OCI-LY1 (cell line): ENCODE measurements around the gene SRMS.

ENCODE experiments used
- H2AFZ ChIP-seq: fragments of 200-600 bp; sonication (generic), shearing (Covaris generic); 2 replicates; pipeline ENCODE4 v1.6.0; 2014; ENCODE audit warnings: antibody characterized with exemption, mild to moderate bottlenecking, low read length
- H3F3A ChIP-seq: fragments of 200-600 bp; sonication (generic), shearing (Covaris generic); 2 replicates; pipeline ENCODE4 v1.6.0; 2014; ENCODE audit warnings: mild to moderate bottlenecking, antibody characterized with exemption, low read length, moderate library complexity; ENCODE audit not compliant: insufficient read depth
- H3K27ac ChIP-seq: fragments of 200-600 bp; sonication (generic); 2 replicates; pipeline ENCODE4 v1.5.1; 2014; ENCODE audit warnings: low read length, mixed run types, mild to moderate bottlenecking, low read depth; ENCODE audit not compliant: poor library complexity, severe bottlenecking
- H3K27me3 ChIP-seq: fragments of 200-600 bp; sonication (generic); 2 replicates; pipeline ENCODE4 v1.6.0; 2014; ENCODE audit warnings: antibody characterized with exemption, mild to moderate bottlenecking, low read length, moderate library complexity; ENCODE audit not compliant: insufficient read depth
- H3K36me3 ChIP-seq: fragments of 200-600 bp; sonication (generic); 2 replicates; pipeline ENCODE4 v1.6.1; 2014; ENCODE audit warnings: mild to moderate bottlenecking, antibody characterized with exemption, low read length, moderate library complexity, mixed read lengths; ENCODE audit not compliant: insufficient read depth
- H3K4me1 ChIP-seq: fragments of 200-600 bp; sonication (generic); 2 replicates; pipeline ENCODE4 v1.5.1; 2014; ENCODE audit warnings: mild to moderate bottlenecking, low read length, moderate library complexity; ENCODE audit not compliant: insufficient read depth, severe bottlenecking
- H3K4me2 ChIP-seq: fragments of 200-600 bp; sonication (generic), shearing (Covaris generic); 2 replicates; pipeline ENCODE4 v1.6.1; 2014; ENCODE audit warnings: low read length
- H3K4me3 ChIP-seq: fragments of 200-600 bp; sonication (generic); 2 replicates; pipeline ENCODE4 v1.5.1; 2014; ENCODE audit warnings: low read length, low read depth, mild to moderate bottlenecking, mixed read lengths; ENCODE audit not compliant: poor library complexity, severe bottlenecking
- H3K79me2 ChIP-seq: fragments of 200-600 bp; shearing (Covaris generic); 2 replicates; pipeline ENCODE4 v1.6.1; 2016; ENCODE audit warnings: mixed run types, low read length, mixed read lengths; ENCODE audit not compliant: insufficient read depth
- H3K9ac ChIP-seq: fragments of 200-600 bp; sonication (generic), shearing (Covaris generic); 2 replicates; pipeline ENCODE4 v1.6.1; 2014; ENCODE audit warnings: mild to moderate bottlenecking, low read length, mixed read lengths
- H3K9me2 ChIP-seq: fragments of 200-600 bp; sonication (generic), shearing (Covaris generic); 2 replicates; pipeline ENCODE4 v1.6.1; 2014; ENCODE audit warnings: low read depth, mild to moderate bottlenecking, low read length, mixed read lengths
- H3K9me3 ChIP-seq: fragments of 200-600 bp; shearing (Covaris generic); 2 replicates; pipeline ENCODE4 v1.6.1; 2014; ENCODE audit warnings: low read length, mixed read lengths
- H4K20me1 ChIP-seq: fragments of 200-600 bp; sonication (generic), shearing (Covaris generic); 2 replicates; pipeline ENCODE4 v1.6.0; 2016; ENCODE audit warnings: mild to moderate bottlenecking, low read length; ENCODE audit not compliant: insufficient read depth
- EZH2 ChIP-seq: fragments of 200-600 bp; sonication (generic), shearing (Covaris generic); IDR thresholded peaks from 2 replicates; pipeline ENCODE4 v1.8.0; 2017; ENCODE audit warnings: borderline replicate concordance, mixed run types, mild to moderate bottlenecking, antibody characterized with exemption, low read length, moderate library complexity, mixed read lengths
- TF ChIP-seq, protein P1 (sequence below): fragments of 200-600 bp; sonication (generic), shearing (Covaris generic); IDR thresholded peaks from 2 replicates; pipeline ENCODE4 v1.5.1; 2017; ENCODE audit warnings: mild to moderate bottlenecking, antibody characterized with exemption, low read length, moderate library complexity, mixed read lengths

The SRMS gene

DNA sequence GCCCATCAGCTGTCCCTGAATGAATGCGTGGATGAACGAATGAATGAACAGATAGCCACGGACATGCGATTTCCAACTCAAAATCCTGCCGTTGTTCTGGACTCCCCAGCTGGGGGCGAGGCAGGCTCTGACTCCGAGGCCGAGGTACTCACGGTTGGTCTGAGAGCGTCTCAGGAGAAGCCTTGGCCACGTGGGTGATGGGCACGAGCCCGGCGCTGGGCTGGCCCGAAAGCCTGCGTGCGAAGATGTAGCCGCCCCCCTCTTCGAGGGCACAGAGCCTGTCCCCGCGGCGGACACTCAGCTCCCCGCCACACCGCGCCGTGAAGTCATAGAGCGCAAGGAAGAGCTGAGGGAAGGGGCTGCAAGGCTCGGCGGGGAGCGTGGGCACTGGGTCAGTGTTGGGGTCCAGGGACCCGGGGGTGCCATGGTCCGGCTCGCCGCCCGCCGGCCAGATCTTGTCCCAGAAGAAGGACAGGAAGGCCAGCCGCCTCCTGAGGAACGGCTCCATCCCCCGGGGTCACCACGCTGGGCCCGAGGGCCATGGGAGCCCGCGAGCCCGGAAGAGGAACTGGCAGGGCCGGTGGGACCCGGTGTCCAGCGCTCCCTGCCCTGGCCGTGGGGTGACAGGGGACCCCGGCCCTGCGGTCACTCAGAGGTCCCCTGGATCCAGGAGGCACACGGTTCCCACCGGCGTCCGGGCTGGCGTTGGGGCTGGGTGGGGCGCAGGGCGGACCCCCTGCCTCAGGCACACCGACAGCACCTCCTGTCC is 409 bp downstream of the SRMS start:
- Histone ChIP-seq H3K4me3 (no peak overlapping the region), H3K4me1 (peaks cover under 1% of the 10 kb centered on the region), H4K20me1 (no peaks in the 10 kb centered on the region), H3K9ac (no peak overlapping the region), H3K27ac (no peak overlapping the region), H2AFZ (no peak overlapping the region), H3K36me3 (no peaks in the 10 kb centered on the region), H3K4me2 (no peak overlapping the region), H3K9me2 (no peaks in the 10 kb centered on the region), H3K27me3 (peaks cover 8% of the 10 kb centered on the region; the same call in 1 of the 2 replicates), H3K9me3 (no peaks in the 10 kb centered on the region), H3F3A (no peaks in the 10 kb centered on the region), H3K79me2 (no peaks in the 10 kb centered on the region)
- no peak for TF ChIP-seq EZH2
- TF ChIP-seq, protein P1, sequence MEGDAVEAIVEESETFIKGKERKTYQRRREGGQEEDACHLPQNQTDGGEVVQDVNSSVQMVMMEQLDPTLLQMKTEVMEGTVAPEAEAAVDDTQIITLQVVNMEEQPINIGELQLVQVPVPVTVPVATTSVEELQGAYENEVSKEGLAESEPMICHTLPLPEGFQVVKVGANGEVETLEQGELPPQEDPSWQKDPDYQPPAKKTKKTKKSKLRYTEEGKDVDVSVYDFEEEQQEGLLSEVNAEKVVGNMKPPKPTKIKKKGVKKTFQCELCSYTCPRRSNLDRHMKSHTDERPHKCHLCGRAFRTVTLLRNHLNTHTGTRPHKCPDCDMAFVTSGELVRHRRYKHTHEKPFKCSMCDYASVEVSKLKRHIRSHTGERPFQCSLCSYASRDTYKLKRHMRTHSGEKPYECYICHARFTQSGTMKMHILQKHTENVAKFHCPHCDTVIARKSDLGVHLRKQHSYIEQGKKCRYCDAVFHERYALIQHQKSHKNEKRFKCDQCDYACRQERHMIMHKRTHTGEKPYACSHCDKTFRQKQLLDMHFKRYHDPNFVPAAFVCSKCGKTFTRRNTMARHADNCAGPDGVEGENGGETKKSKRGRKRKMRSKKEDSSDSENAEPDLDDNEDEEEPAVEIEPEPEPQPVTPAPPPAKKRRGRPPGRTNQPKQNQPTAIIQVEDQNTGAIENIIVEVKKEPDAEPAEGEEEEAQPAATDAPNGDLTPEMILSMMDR = no peak

DNA sequence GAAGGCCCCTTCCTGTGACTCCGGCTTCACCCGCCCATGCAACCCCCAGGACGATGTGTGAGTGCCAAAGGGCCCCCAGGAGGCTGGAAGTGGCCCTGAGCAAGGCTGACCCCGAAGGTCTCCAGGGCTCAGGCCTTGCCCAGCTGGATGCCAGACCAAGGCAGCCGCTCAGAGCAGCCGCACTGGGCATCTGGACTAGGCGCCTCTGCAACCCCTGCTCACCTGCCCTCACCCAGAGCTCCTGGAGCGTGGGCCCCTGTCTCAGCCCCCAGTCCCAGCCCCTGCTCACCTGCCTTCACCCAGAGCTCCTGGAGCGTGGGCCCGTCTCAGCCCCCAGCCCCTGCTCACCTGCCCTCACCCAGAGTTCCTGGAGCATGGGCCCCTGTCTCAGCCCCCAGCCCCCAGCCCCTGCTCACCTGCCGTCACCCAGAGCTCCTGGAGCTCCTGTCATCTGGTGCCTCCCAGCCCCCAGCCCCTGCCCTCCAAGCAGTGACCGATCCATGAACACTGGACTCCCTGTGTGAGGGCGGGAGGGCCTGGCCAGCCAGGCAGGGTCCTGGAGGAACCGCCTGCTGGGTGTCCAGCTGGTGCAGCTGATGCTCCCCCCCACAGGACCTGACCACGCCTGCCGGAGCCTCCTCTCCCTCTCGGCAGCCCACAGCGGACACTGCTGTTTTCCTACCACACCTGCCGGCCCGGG is 1.1 kb downstream of the SRMS start:
- TF ChIP-seq, protein P1 = no peak
- no peak for TF ChIP-seq EZH2
- H3K27ac ChIP-seq = no peak overlapping the region
- no peak overlapping the region for H3K4me3 ChIP-seq
- H3K4me2 ChIP-seq = no peak overlapping the region
- H3K36me3 ChIP-seq = no peaks in the 10 kb centered on the region
- H3K9me3 ChIP-seq = no peaks in the 10 kb centered on the region
- peaks cover 8% of the 10 kb centered on the region; the same call in 1 of the 2 replicates for H3K27me3 ChIP-seq
- no peak overlapping the region for H2AFZ ChIP-seq
- H3K4me1 ChIP-seq = no peaks in the 10 kb centered on the region
- H3F3A ChIP-seq = no peaks in the 10 kb centered on the region
- no peaks in the 10 kb centered on the region for H4K20me1 ChIP-seq
- no peaks in the 10 kb centered on the region for H3K79me2 ChIP-seq
- H3K9me2 ChIP-seq = no peaks in the 10 kb centered on the region
- H3K9ac ChIP-seq = no peak overlapping the region

DNA sequence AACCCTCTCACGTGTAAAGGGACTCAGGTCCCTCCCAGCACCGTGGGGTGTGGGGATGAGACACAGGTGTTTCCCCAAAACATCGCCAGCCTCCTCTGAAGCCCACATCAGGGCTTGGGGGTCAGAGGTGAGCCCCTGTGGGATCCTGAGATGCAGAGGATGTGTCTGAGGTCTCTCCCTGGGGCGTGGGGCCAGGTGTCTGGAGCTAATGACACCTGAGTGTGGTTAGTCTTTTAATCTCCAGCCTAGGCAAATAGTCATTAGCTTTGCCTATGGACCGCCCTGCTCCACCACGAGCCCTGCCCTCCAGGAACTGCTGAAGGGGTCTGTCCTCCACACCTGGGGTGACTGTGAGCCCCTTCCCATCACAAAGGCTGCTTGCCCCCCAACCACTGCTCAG is 1.7 kb downstream of the SRMS start:
- Histone ChIP-seq H3K9me2 (no peaks in the 10 kb centered on the region), H3K27ac (no peak overlapping the region), H3K9me3 (no peaks in the 10 kb centered on the region), H3K4me3 (no peak overlapping the region), H3K36me3 (no peaks in the 10 kb centered on the region), H4K20me1 (no peaks in the 10 kb centered on the region), H3K4me1 (no peaks in the 10 kb centered on the region), H3F3A (no peaks in the 10 kb centered on the region), H3K4me2 (no peak overlapping the region), H3K79me2 (no peaks in the 10 kb centered on the region), H2AFZ (no peak overlapping the region), H3K9ac (no peak overlapping the region), H3K27me3 (peaks cover 6% of the 10 kb centered on the region; the same call in 1 of the 2 replicates)
- no peak for TF ChIP-seq EZH2
- TF ChIP-seq, protein P1 = no peak
